Neural crest cell (in vitro differentiated cells): ENCODE measurements around the gene KCNAB2. TPM values are rescaled to one million over a fixed set of nuclear protein-coding genes. Genes with fewer than 3 reads are reported as not detected.

ENCODE experiments used
- DNase-seq: peaks from one replicate; pipeline ENCODE4 v3.0.0; 2021; ENCODE audit warnings: low read depth, mixed read lengths, low spot score
- H3K27ac Mint-ChIP-seq: one replicate; pipeline ENCODE4 v1.8.0; 2021; ENCODE audit warnings: mild to moderate bottlenecking, mixed read lengths; ENCODE audit not compliant: unreplicated experiment
- H3K27me3 Mint-ChIP-seq: 2 replicates; pipeline ENCODE4 v1.8.0; 2021; ENCODE audit warnings: low read depth, mild to moderate bottlenecking, mixed read lengths
- H3K36me3 Mint-ChIP-seq: 2 replicates; pipeline ENCODE4 v1.8.0; 2021; ENCODE audit warnings: low read depth, mild to moderate bottlenecking, mixed read lengths
- H3K4me1 Mint-ChIP-seq: 2 replicates; pipeline ENCODE4 v1.8.0; 2021; ENCODE audit warnings: mixed read lengths
- H3K4me3 Mint-ChIP-seq: one replicate; pipeline ENCODE4 v1.8.0; 2021; ENCODE audit warnings: mild to moderate bottlenecking, mixed read lengths
- H3K9me3 Mint-ChIP-seq: 2 replicates; pipeline ENCODE4 v1.8.0; 2021; ENCODE audit warnings: mixed read lengths
- CTCF ChIP-seq: fragments of 200-600 bp; sonication (generic); conservative IDR thresholded peaks from 2 replicates; pipeline ENCODE4 v1.5.0; 2021; ENCODE audit warnings: antibody characterized with exemption, mild to moderate bottlenecking
- total RNA-seq: library from RNA; stranded (reverse); gene quantifications from 2 replicates; pipeline ENCODE4 v1.2.1, GENCODE V29; 2021

Gene KCNAB2
- total RNA-seq, 1 donor from 2014 or later: 8.3 TPM

- DNase-seq: no peak
- no peaks in the 10 kb centered on the region for H3K4me1 Mint-ChIP-seq
Observed at GRCh38 chr1:6106321-6106731, 60.6 kb downstream of the KCNAB2 start.

GRCh38 chr1:6106977-6107376, 61.3 kb downstream of the KCNAB2 start:
- no peaks in the 10 kb centered on the region for H3K9me3 Mint-ChIP-seq
- no peak for TF ChIP-seq CTCF
- H3K27ac Mint-ChIP-seq: no peak overlapping the region
- H3K27me3 Mint-ChIP-seq: peaks cover 5% of the 10 kb centered on the region
- no peak overlapping the region for H3K4me3 Mint-ChIP-seq
- H3K36me3 Mint-ChIP-seq: no peaks in the 10 kb centered on the region
- H3K4me1 Mint-ChIP-seq: no peaks in the 10 kb centered on the region
- no peak for DNase-seq

More at GRCh38 chr1:6106321-6106731, 60.6 kb downstream of the KCNAB2 start:
- H3K9me3 Mint-ChIP-seq: no peaks in the 10 kb centered on the region
- no peak overlapping the region for H3K4me3 Mint-ChIP-seq
- H3K27me3 Mint-ChIP-seq: peaks cover 5% of the 10 kb centered on the region
- no peaks in the 10 kb centered on the region for H3K36me3 Mint-ChIP-seq
- no peak overlapping the region for H3K27ac Mint-ChIP-seq
- no peak for TF ChIP-seq CTCF

DNA sequence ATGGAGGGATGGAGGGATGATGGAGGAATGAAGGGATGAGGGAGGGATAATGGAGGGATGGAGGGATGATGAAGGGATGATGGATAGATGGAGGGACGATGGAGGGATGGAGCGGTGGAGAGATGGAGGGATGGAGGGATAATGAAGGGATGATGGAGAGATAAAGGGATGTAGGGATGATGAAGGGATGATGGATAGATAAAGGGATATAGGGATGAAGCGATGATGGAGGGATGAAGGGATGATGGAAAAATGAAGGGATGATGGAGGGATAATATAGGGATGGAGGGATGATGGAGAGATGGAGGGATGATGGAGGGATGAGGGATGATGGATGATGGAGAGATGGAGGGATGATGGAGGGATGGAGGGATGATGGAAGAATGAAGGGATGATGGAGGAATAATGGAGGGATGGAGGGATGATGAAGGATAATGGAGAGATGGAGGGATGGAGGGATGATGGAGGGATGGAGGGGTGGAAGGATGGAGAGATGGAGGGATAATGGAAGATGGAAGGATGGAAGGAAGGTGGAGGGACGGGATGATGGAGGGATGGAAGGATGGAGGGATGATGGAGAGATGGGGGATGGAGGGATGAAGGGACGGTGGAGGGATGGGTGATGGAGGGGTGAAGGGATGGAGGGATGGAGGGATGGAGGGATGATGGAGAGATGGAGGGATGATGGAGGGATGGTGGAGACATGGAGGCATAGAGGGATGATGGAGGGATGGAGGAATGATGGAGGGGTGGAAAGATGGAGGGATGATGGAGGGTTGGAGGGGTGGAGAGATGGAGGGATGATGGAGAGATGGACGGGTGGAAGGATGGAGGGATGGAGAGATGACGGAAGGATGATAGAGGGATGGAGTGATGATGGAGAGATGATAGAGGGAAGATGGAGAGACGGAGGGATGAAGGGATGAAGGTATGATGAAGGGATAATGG, 62.0 kb downstream of the KCNAB2 start:
- Mint-ChIP-seq H3K4me1 (no peaks in the 10 kb centered on the region), H3K27ac (no peak overlapping the region), H3K9me3 (no peaks in the 10 kb centered on the region), H3K27me3 (peaks cover 5% of the 10 kb centered on the region), H3K36me3 (no peaks in the 10 kb centered on the region), H3K4me3 (no peak overlapping the region)
- no peak for TF ChIP-seq CTCF
- no peak for DNase-seq

DNA sequence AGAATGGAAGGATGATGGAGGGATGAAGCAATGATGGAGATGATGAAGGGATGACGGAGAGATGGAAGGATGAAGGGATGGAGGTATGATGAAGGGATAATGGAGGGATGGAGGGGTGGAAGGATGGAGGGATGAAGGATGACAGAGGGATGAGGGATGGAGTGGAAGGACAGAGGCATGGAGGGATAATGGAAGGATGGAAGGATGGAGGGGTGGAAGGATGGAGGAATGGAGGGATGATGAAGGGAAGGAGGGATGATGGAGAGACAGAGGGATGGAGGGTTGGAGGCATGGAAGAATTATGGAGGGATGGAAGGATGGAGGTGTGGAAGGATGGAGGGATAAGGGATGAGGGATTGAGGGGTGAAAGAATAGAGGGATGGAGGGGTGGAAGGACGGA, 62.8 kb downstream of the KCNAB2 start:
- H3K4me1 Mint-ChIP-seq: no peaks in the 10 kb centered on the region
- H3K27ac Mint-ChIP-seq: no peak overlapping the region
- H3K4me3 Mint-ChIP-seq: no peak overlapping the region
- DNase-seq: no peak
- H3K36me3 Mint-ChIP-seq: no peaks in the 10 kb centered on the region
- H3K27me3 Mint-ChIP-seq: peaks cover 9% of the 10 kb centered on the region
- TF ChIP-seq CTCF: no peak
- no peaks in the 10 kb centered on the region for H3K9me3 Mint-ChIP-seq

DNA sequence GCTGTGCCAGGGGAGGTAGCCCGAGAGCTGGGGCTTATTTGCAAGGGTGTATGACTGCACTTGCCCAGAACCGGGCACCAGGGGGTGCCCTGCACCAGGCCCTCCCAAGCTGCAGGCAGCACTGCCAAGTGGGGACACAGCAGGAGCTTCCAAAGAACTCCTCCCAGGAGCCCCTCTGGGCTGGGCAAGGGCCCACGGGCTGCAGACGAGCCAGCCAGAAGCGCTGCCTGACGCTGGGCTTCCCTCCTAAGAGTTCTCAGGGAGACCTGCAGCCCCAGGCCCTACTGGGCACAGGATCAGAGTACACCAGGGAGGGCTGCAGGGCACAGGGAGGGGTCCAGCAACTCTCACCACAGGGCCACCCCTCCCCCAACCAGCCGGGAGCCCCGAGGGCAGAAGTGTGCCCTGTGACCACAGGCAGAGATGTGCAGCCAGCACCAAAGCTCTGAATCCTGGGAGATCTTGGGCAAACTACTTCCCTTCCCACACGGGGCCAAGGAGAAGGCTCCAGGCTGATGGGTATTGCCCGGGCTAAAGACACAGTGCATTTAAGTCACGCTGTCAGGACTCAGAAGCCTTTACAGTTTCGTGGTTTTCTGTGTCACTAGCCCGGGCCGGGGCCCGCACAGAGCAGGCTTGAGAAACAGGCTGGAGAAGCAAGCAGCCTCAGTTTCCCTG, 63.4 kb downstream of the KCNAB2 start:
- TF ChIP-seq CTCF: peak; percentile 41
- Mint-ChIP-seq H3K36me3 (no peaks in the 10 kb centered on the region), H3K4me3 (no peak overlapping the region), H3K4me1 (no peaks in the 10 kb centered on the region), H3K9me3 (no peaks in the 10 kb centered on the region), H3K27ac (no peak overlapping the region), H3K27me3 (peaks cover 9% of the 10 kb centered on the region)
- no peak for DNase-seq
